NCI-H2107 treated with DMSO at 0.1 percent for 48 hours (cell line): ENCODE measurements around the gene RPS2.
"Not testable (repeated sequence)": the region's sequence is repeated elsewhere in the genome, so short reads cannot be mapped to it uniquely, and the experiment has no call there.

Source experiments
- DNase-seq: peaks from one replicate; lab custom pipeline; 2025; ENCODE audit not compliant: unreplicated experiment; lab: John Stamatoyannopoulos, UW

The RPS2 gene

GRCh38 chr16:1942810-1943726, 21.6 kb downstream of the RPS2 start, which contains the start of gene MSRB1:
TSS of gene MSRB1 (minus strand) at chr16:1943199. CDS start at chr16:1943156, 43 bp downstream.
- peak; percentile 96 for DNase-seq

GRCh38 chr16:1942047-1942809, 22.4 kb downstream of the RPS2 start:
- DNase-seq, result no peak

GRCh38 chr16:1941162-1942046, 23.2 kb downstream of the RPS2 start:
- DNase-seq, result no peak

GRCh38 chr16:1940273-1941161, 24.1 kb downstream of the RPS2 start:
- DNase-seq, result no peak

GRCh38 chr16:1939833-1940232, 24.8 kb downstream of the RPS2 start:
- not testable (repeated sequence) for DNase-seq

- DNase-seq, result no peak
These were observed 25.7 kb downstream of the RPS2 start for GRCh38 chr16:1938910-1939309.

GRCh38 chr16:1938316-1938715, 26.3 kb downstream of the RPS2 start:
- DNase-seq, result no peak

- no peak for DNase-seq
These were observed 27.6 kb downstream of the RPS2 start for GRCh38 chr16:1936945-1937479.

- DNase-seq, result no peak
These were observed 31.4 kb downstream of the RPS2 start for GRCh38 chr16:1933097-1933661.

- peak; percentile 24 for DNase-seq
These were observed 32.3 kb downstream of the RPS2 start for GRCh38 chr16:1932050-1933028.

- no peak for DNase-seq
These were observed 34.3 kb downstream of the RPS2 start for GRCh38 chr16:1930338-1930720.

- peak; percentile 14 for DNase-seq
These were observed 34.9 kb downstream of the RPS2 start for GRCh38 chr16:1929578-1930337.

- DNase-seq, result no peak
These were observed 35.5 kb downstream of the RPS2 start for GRCh38 chr16:1929105-1929504.

- no peak for DNase-seq
These were observed 38.4 kb downstream of the RPS2 start for GRCh38 chr16:1926271-1926670.

- no peak for DNase-seq
These were observed 40.5 kb downstream of the RPS2 start for GRCh38 chr16:1924095-1924494.

GRCh38 chr16:1923299-1924034, 41.2 kb downstream of the RPS2 start:
- DNase-seq, result no peak

- DNase-seq, result no peak
These were observed 42.3 kb downstream of the RPS2 start for GRCh38 chr16:1922357-1922756.
